ENCODE results near the gene RRM1.
"Not testable (repeated sequence)": the region's sequence is repeated elsewhere in the genome, so short reads cannot be mapped to it uniquely, and the experiment has no call there.

Gene RRM1

GRCh38 chr11:4094348-4095291 lies at the start of gene RRM1:
RRM1 (plus strand) TSS chr11:4094799; CDS start chr11:4095013, 214 bp downstream.
- DNase-seq: peak; percentile 98

GRCh38 chr11:4044976-4045646 lies 49.5 kb upstream of the RRM1 start:
- DNase-seq: no peak

- DNase-seq: no peak
Observed at GRCh38 chr11:4048340-4048739, 46.3 kb upstream of the RRM1 start.

GRCh38 chr11:4049006-4049405 lies 45.6 kb upstream of the RRM1 start:
- no peak for DNase-seq

GRCh38 chr11:4050138-4050537 lies 44.5 kb upstream of the RRM1 start:
- DNase-seq: no peak

GRCh38 chr11:4053200-4053599 lies 41.4 kb upstream of the RRM1 start:
- not testable (repeated sequence) for DNase-seq

GRCh38 chr11:4054643-4055042 lies 40.0 kb upstream of the RRM1 start:
- DNase-seq: no peak

GRCh38 chr11:4059424-4059823 lies 35.2 kb upstream of the RRM1 start:
- DNase-seq: no peak

GRCh38 chr11:4060182-4060923 lies 34.2 kb upstream of the RRM1 start:
- DNase-seq: no peak

- no peak for DNase-seq
Observed at GRCh38 chr11:4061700-4062099, 32.9 kb upstream of the RRM1 start.

GRCh38 chr11:4063348-4063747 lies 31.3 kb upstream of the RRM1 start:
- no peak for DNase-seq

- no peak for DNase-seq
Observed at GRCh38 chr11:4064278-4064955, 30.2 kb upstream of the RRM1 start.

- DNase-seq: no peak
Observed at GRCh38 chr11:4065086-4065485, 29.5 kb upstream of the RRM1 start.

- DNase-seq: no peak
Observed at GRCh38 chr11:4065601-4066377, 28.8 kb upstream of the RRM1 start.

GRCh38 chr11:4066910-4067309 lies 27.7 kb upstream of the RRM1 start:
- DNase-seq: no peak

- DNase-seq: no peak
Observed at GRCh38 chr11:4068962-4069361, 25.6 kb upstream of the RRM1 start.

GRCh38 chr11:4071325-4071724 lies 23.3 kb upstream of the RRM1 start:
- DNase-seq: no peak

- peak; percentile 13 for DNase-seq
Observed at GRCh38 chr11:4071914-4072313, 22.7 kb upstream of the RRM1 start.

- DNase-seq: peak; percentile 72
Observed at GRCh38 chr11:4072668-4073285, 21.8 kb upstream of the RRM1 start.

- DNase-seq: no peak
Observed at GRCh38 chr11:4074266-4074665, 20.3 kb upstream of the RRM1 start.

GRCh38 chr11:4076774-4077173 lies 17.8 kb upstream of the RRM1 start:
- no peak for DNase-seq

GRCh38 chr11:4083198-4083597 lies 11.4 kb upstream of the RRM1 start:
- DNase-seq: no peak

All from COR-L47 (cell line).